Measurements from ENCODE around the gene HMCN2.

GRCh38 chr9:130443840-130444492 lies 178.4 kb downstream of the HMCN2 start:
- TF ChIP-seq POLR2A (IDR thresholded peaks at IDR 0.05; ENCODE audit: low read length) (no peak), GATA1 (IDR thresholded peaks at IDR 0.05; ENCODE audit: low read depth, low read length) (no peak)

All from erythroblast (primary cell).